H9 (cell line): ENCODE measurements around the gene TMTC2. TPM values are rescaled to one million over a fixed set of nuclear protein-coding genes. Genes with fewer than 3 reads are reported as not detected.

ENCODE experiments used
- DNase-seq: peaks from one replicate; pipeline ENCODE4 v3.0.0-alpha.2; 2017
- H2AFZ ChIP-seq: one replicate; pipeline ENCODE4 v1.6.1; 2013; ENCODE audit warnings: mild to moderate bottlenecking, low read length, control low read depth, moderate library complexity
- H2AK5ac ChIP-seq: 2 replicates; pipeline ENCODE4 v1.6.1; 2013; ENCODE audit warnings: low read length, control low read depth, mixed read lengths; ENCODE audit not compliant: insufficient read length
- H2BK120ac ChIP-seq: one replicate; pipeline ENCODE4 v1.6.1; 2013; ENCODE audit warnings: low read depth, mild to moderate bottlenecking, low read length, control low read depth, inconsistent platforms; ENCODE audit not compliant: poor library complexity, severe bottlenecking
- H2BK12ac ChIP-seq: 2 replicates; pipeline ENCODE4 v1.6.1; 2013; ENCODE audit warnings: low read length, control low read depth, mixed read lengths, low read depth; ENCODE audit not compliant: insufficient read length
- H2BK15ac ChIP-seq: 2 replicates; pipeline ENCODE4 v1.6.1; 2013; ENCODE audit warnings: low read depth, low read length, control low read depth
- H2BK20ac ChIP-seq: one replicate; pipeline ENCODE4 v1.6.1; 2013; ENCODE audit warnings: low read depth, mild to moderate bottlenecking, low read length, control low read depth, inconsistent platforms; ENCODE audit not compliant: poor library complexity, severe bottlenecking
- H2BK5ac ChIP-seq: 2 replicates; pipeline ENCODE4 v1.6.1; 2013; ENCODE audit warnings: low read length, control low read depth, mixed read lengths; ENCODE audit not compliant: insufficient read length
- H3K14ac ChIP-seq: 2 replicates; pipeline ENCODE4 v1.6.1; 2013; ENCODE audit warnings: low read length, control low read depth; ENCODE audit not compliant: insufficient read depth
- H3K18ac ChIP-seq: 2 replicates; pipeline ENCODE4 v1.6.1; 2013; ENCODE audit warnings: low read depth, mild to moderate bottlenecking, mixed read lengths, low read length, control low read depth; ENCODE audit not compliant: insufficient read length
- H3K23ac ChIP-seq: 2 replicates; pipeline ENCODE4 v1.6.1; 2013; ENCODE audit warnings: low read length, control low read depth, mixed read lengths, low read depth; ENCODE audit not compliant: insufficient read length
- H3K23me2 ChIP-seq: 2 replicates; pipeline ENCODE4 v1.6.1; 2013; ENCODE audit warnings: low read depth, mild to moderate bottlenecking, mixed read lengths, low read length, control low read depth; ENCODE audit not compliant: insufficient read length, poor library complexity, severe bottlenecking
- H3K27ac ChIP-seq: 2 replicates; pipeline ENCODE4 v1.5.1; 2013; ENCODE audit warnings: low read length, control low read depth, mixed read lengths, low read depth; ENCODE audit not compliant: insufficient read length
- H3K27me3 ChIP-seq: 2 replicates; pipeline ENCODE4 v1.6.1; 2013; ENCODE audit warnings: low read length, control low read depth, inconsistent platforms; ENCODE audit not compliant: insufficient read depth
- H3K4ac ChIP-seq: 2 replicates; pipeline ENCODE4 v1.6.1; 2013; ENCODE audit warnings: low read depth, mild to moderate bottlenecking, control low read depth, inconsistent platforms, low read length, moderate library complexity
- H3K4me1 ChIP-seq: 2 replicates; pipeline ENCODE4 v1.6.1; 2013; ENCODE audit warnings: low read length, control low read depth, inconsistent platforms; ENCODE audit not compliant: insufficient read depth
- H3K4me2 ChIP-seq: 2 replicates; pipeline ENCODE4 v1.6.1; 2013; ENCODE audit warnings: low read length, control low read depth, mixed read lengths; ENCODE audit not compliant: insufficient read length, insufficient read depth
- H3K56ac ChIP-seq: 2 replicates; pipeline ENCODE4 v1.6.1; 2013; ENCODE audit warnings: low read depth, mild to moderate bottlenecking, mixed read lengths, low read length, control low read depth; ENCODE audit not compliant: insufficient read length
- H3K79me1 ChIP-seq: 2 replicates; pipeline ENCODE4 v1.6.1; 2013; ENCODE audit warnings: low read depth, mild to moderate bottlenecking, moderate library complexity, low read length, control low read depth, inconsistent platforms; ENCODE audit not compliant: insufficient read depth, poor library complexity, severe bottlenecking
- H3K79me2 ChIP-seq: 2 replicates; pipeline ENCODE4 v1.6.1; 2013; ENCODE audit warnings: low read length, control low read depth, inconsistent platforms; ENCODE audit not compliant: insufficient read depth
- H3K9ac ChIP-seq: 2 replicates; pipeline ENCODE4 v1.6.1; 2013; ENCODE audit warnings: low read length, control low read depth, mixed read lengths; ENCODE audit not compliant: insufficient read length; ENCODE audit errors: extremely low read depth
- H3K9me3 ChIP-seq: one replicate; pipeline ENCODE4 v1.6.1; 2013; ENCODE audit warnings: low read depth, low read length, inconsistent platforms; ENCODE audit not compliant: control insufficient read depth
- H3T11ph ChIP-seq: one replicate; pipeline ENCODE4 v1.6.1; 2013; ENCODE audit warnings: mild to moderate bottlenecking, low read length, control low read depth, inconsistent platforms
- H4K20me1 ChIP-seq: one replicate; pipeline ENCODE4 v1.6.1; 2013; ENCODE audit not compliant: control insufficient read depth, insufficient read length, insufficient read depth
- H4K5ac ChIP-seq: 2 replicates; pipeline ENCODE4 v1.6.1; 2013; ENCODE audit warnings: low read depth, mild to moderate bottlenecking, mixed read lengths, low read length, control low read depth; ENCODE audit not compliant: insufficient read length
- H4K8ac ChIP-seq: replicated peaks from 2 replicates; pipeline ENCODE4 v1.6.1; 2013; ENCODE audit warnings: low read length, control low read depth, mixed read lengths, low read depth; ENCODE audit not compliant: insufficient read length
- H4K91ac ChIP-seq: 2 replicates; pipeline ENCODE4 v1.6.1; 2013; ENCODE audit warnings: low read depth, mild to moderate bottlenecking, moderate library complexity, mixed read lengths, low read length, control low read depth; ENCODE audit not compliant: insufficient read length
- H3K27ac Mint-ChIP-seq, 3 experiments: 2 replicates in 2 of 3; 3 replicates in 1 of 3; pipeline ENCODE4 v1.8.0; 2020 to 2021; ENCODE audit warnings: mixed read lengths in 3 of 3, mild to moderate bottlenecking in 1 of 3, moderate library complexity in 1 of 3
- H3K27me3 Mint-ChIP-seq: 2 replicates; pipeline ENCODE4 v1.8.0; 2021; ENCODE audit warnings: low read depth, mild to moderate bottlenecking, moderate library complexity, mixed read lengths
- H3K36me3 Mint-ChIP-seq, 3 experiments: 2 replicates in 2 of 3; 3 replicates in 1 of 3; pipeline ENCODE4 v1.8.0; 2020 to 2021; ENCODE audit warnings: low read depth in 3 of 3, mixed read lengths in 3 of 3; ENCODE audit not compliant: insufficient read depth in 1 of 3
- H3K4me1 Mint-ChIP-seq, 2 experiments: 2 replicates each; pipeline ENCODE4 v1.8.0; 2020; ENCODE audit warnings: mixed read lengths in 2 of 2
- H3K4me3 Mint-ChIP-seq, 2 experiments: 2 replicates in 1 of 2; 3 replicates in 1 of 2; pipeline ENCODE4 v1.8.0; 2020 to 2021; ENCODE audit warnings: mild to moderate bottlenecking in 2 of 2, mixed read lengths in 2 of 2, moderate library complexity in 1 of 2
- H3K9me3 Mint-ChIP-seq, 2 experiments: 2 replicates in 1 of 2; 3 replicates in 1 of 2; pipeline ENCODE4 v1.8.0; 2020; ENCODE audit warnings: mild to moderate bottlenecking in 2 of 2, mixed read lengths in 2 of 2, moderate library complexity in 1 of 2
- CTCF ChIP-seq: fragments of 200-600 bp; sonication (generic); conservative IDR thresholded peaks from 3 replicates; pipeline ENCODE4 v1.8.0; 2021; ENCODE audit warnings: antibody characterized with exemption, mild to moderate bottlenecking
- WGBS: extraction: QIAGEN DNeasy Blood & Tissue Kit; methylation state at CpG from one replicate; pipeline ENCODE4 v1.1.7; 2013; ENCODE audit warnings: missing lambda C conversion rate, low lambda C conversion rate, mixed read lengths; ENCODE audit not compliant: insufficient read length; ENCODE audit errors: extremely low coverage; 5-methylcytosine and 5-hydroxymethylcytosine counted together
- total RNA-seq: library from RNA; stranded (reverse); gene quantifications from 2 replicates; pipeline ENCODE4 v1.2.1, GENCODE V29; 2021

Gene TMTC2
- total RNA-seq, 1 experiment from 2014 or later, result 3.1 TPM

- H3K56ac ChIP-seq, result no peak overlapping the region
- H3K27ac Mint-ChIP-seq, result no peak overlapping the region
- no peak overlapping the region for H2AFZ ChIP-seq
- H3K27ac ChIP-seq, result no peak overlapping the region
- no peaks in the 10 kb centered on the region for H3K79me2 ChIP-seq
- no peak overlapping the region for H2BK15ac ChIP-seq
- no peak overlapping the region for H2BK120ac ChIP-seq
- H3K79me1 ChIP-seq, result no peaks in the 10 kb centered on the region
- H4K91ac ChIP-seq, result no peak overlapping the region
- H3K27me3 ChIP-seq, result no peaks in the 10 kb centered on the region
- no peak overlapping the region for H2BK20ac ChIP-seq
- WGBS, result no CpG with 5 or more reads among the region's 3 CpGs
- H4K5ac ChIP-seq, result no peak overlapping the region
- no peak overlapping the region for H3K14ac ChIP-seq
- no peaks in the 10 kb centered on the region for H3K9me3 ChIP-seq
- no peak overlapping the region for H3K4me2 ChIP-seq
- H3T11ph ChIP-seq, result no peak overlapping the region
- H3K36me3 Mint-ChIP-seq, result no peaks in the 10 kb centered on the region
- H3K4me3 Mint-ChIP-seq, result no peak overlapping the region
- H3K9ac ChIP-seq, result no peak overlapping the region
- no peak overlapping the region for H4K8ac ChIP-seq
- no peaks in the 10 kb centered on the region for H3K23me2 ChIP-seq
- H3K4me1 Mint-ChIP-seq, result peaks cover 3% of the 10 kb centered on the region in 2 experiments
- no peak for TF ChIP-seq CTCF
- H3K18ac ChIP-seq, result no peak overlapping the region
- H3K27me3 Mint-ChIP-seq, result no peaks in the 10 kb centered on the region
- H2BK12ac ChIP-seq, result no peak overlapping the region
- no peaks in the 10 kb centered on the region; a peak in 1 of 5 replicates for H3K9me3 Mint-ChIP-seq
- no peak overlapping the region for H3K4ac ChIP-seq
- H4K20me1 ChIP-seq, result no peaks in the 10 kb centered on the region
- H2BK5ac ChIP-seq, result no peak overlapping the region
- DNase-seq, result no peak
- H2AK5ac ChIP-seq, result no peak overlapping the region
- H3K23ac ChIP-seq, result no peak overlapping the region
- H3K4me1 ChIP-seq, result no peaks in the 10 kb centered on the region
These were observed 285.9 kb downstream of the TMTC2 start for GRCh38 chr12:82972624-82973023.
